Right cardiac atrium (tissue), 5 donors: ENCODE measurements around the gene PSMA3. TPM values are rescaled to one million over a fixed set of nuclear protein-coding genes. Genes with fewer than 3 reads are reported as not detected.
"Not testable (repeated sequence)": the region's sequence is repeated elsewhere in the genome, so short reads cannot be mapped to it uniquely, and the experiment has no call there.

Experiments
- ATAC-seq, 2 donors: fragments of 200-7000 bp; cut with Tn5 transposase; one replicate each; pipeline versions ENCODE4 v1.8.0 to v1.9.1; 2020; ENCODE audit warnings: moderate library complexity in 2 of 2, mild to moderate bottlenecking in 1 of 2
- DNase-seq, 3 donors: peaks; one replicate each; pipeline ENCODE4 v3.0.0-alpha.2; 2020
- H3K27ac ChIP-seq: one replicate; pipeline ENCODE4 v1.5.1; 2013; ENCODE audit warnings: mild to moderate bottlenecking, low read length, control low read depth, moderate library complexity
- H3K27me3 ChIP-seq: one replicate; pipeline ENCODE4 v1.6.1; 2013; ENCODE audit not compliant: control insufficient read depth, insufficient read depth
- H3K4me1 ChIP-seq: one replicate; pipeline ENCODE4 v1.6.1; 2013; ENCODE audit warnings: low read length; ENCODE audit not compliant: control insufficient read depth, insufficient read depth
- H3K4me3 ChIP-seq: one replicate; pipeline ENCODE4 v1.5.1; 2013; ENCODE audit warnings: low read length, control low read depth
- H3K9me3 ChIP-seq: one replicate; pipeline ENCODE4 v1.6.1; 2013; ENCODE audit warnings: low read length; ENCODE audit not compliant: control insufficient read depth
- WGBS: extraction: QIAGEN DNeasy Blood & Tissue Kit; methylation state at CpG from one replicate; pipeline ENCODE4 v1.1.7; 2013; 5-methylcytosine and 5-hydroxymethylcytosine counted together
- intact Hi-C, 4 donors: fragments of 100-400 bp; cut with DNase I; formaldehyde crosslinking; loops; one replicate each; pipeline versions ENCODE4 v1.11.0 to v1.14.0; 2022 to 2023
- polyA plus RNA-seq: library from polyadenylated mRNA; stranded (reverse); fragments of 200-250 nt; gene quantifications from one replicate; pipeline ENCODE4 v1.2.3, GENCODE V29; 2013
- total RNA-seq, 4 donors: library from RNA; stranded (reverse); fragmentation: NEBNext Ultra II Directional; extraction: Animal tissue kit (Norgen Biotek cat#: 25700); gene quantifications; one replicate each; pipeline ENCODE4 v1.2.1, GENCODE V29; 2021
- donor health status: healthy with polysubstance abuse.
- donor health status: DM: no; HTN: yes; CAD: no.
- donor health status: DM: no; HTN: no; CAD: no.
- donor health status: DM: no; HTN: yes; CAD: no; lungs with severe emphysema.
- donor health status: DM: yes; HTN: yes; CAD: no.

Gene PSMA3
- total and polyA plus RNA-seq, 5 donors: 112 to 159 (median 130) TPM

- Histone ChIP-seq H3K9me3 (no peaks in the 10 kb centered on the region), H3K27me3 (no peaks in the 10 kb centered on the region), H3K4me3 (no peak overlapping the region), H3K27ac (no peak overlapping the region), H3K4me1 (no peaks in the 10 kb centered on the region)
- DNase-seq (no peak), ATAC-seq (no peak)
- intact Hi-C loops: no loop called here
- WGBS: 96% methylated on average over 5 of the region's 5 CpGs
These were observed 17.4 kb upstream of the PSMA3 start for GRCh38 chr14:58227096-58227819.

- Histone ChIP-seq H3K4me1 (peaks cover 3% of the 10 kb centered on the region), H3K27me3 (no peaks in the 10 kb centered on the region), H3K27ac (peak overlapping the region; percentile 89), H3K4me3 (peak overlapping the region; percentile 97), H3K9me3 (no peaks in the 10 kb centered on the region)
- 22% methylated on average over 16 of the region's 16 CpGs for WGBS
- peak in 2 of 3 donors; percentile 55 to 58 for DNase-seq
- intact Hi-C loops: no loop called here
- peak; percentile 60 to 62 for ATAC-seq
These were observed 6.1 kb upstream of the PSMA3 start for GRCh38 chr14:58238252-58239243.

DNA sequence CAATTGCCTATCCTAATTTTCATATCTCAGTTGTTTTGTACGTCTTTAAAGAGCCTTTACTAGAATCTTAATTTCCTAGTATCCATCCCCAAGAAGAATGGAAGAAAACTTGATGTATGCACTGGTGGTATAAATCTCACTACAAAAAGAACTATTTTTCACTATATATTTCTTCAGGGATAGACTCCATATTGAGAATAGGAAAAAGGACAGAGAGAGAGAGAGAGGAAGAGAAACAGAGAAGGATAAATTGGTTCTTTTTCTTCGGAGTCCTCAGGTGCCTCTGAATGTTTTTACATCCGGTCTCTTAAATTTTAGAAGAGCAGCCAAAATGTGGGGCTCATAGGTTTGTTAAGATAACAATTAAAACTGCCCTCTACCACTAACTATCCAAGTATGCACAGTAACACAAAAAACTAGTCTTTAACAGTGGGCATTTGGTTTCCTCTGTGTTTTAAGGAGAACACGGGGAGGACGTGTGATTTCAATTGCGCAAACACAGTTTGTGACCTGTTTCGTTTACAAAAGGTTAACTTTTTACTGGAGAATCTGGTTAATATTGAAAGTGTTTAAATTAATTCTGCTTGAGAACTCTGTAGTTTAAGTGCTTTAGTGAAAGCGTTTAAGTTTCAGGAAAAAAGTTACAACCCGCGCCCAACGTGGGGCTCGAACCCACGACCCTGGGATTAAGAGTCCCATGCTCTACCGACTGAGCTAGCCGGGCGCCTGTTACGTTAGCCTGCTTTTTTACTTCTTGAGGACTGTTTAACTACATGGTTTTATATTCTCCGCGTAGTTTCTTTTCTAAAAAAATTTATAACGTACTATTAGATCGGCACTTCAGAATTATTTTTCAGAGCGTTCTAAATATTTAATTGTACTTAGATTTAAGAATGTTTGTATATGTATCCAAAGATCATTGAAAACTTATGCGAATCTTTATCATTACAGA is 5.1 kb upstream of the PSMA3 start:
- no peaks in the 10 kb centered on the region for H3K9me3 ChIP-seq
- ATAC-seq: peak; percentile 62 to 67
- peak overlapping the region; percentile 97 for H3K4me3 ChIP-seq
- intact Hi-C loops: loop anchor here in 2 of 4 donors (10.0 kb wide), 1 partner anchor 55 kb away; the partner anchor contains the start of gene ARID4A (in 2 of the 2)
- H3K27me3 ChIP-seq: no peaks in the 10 kb centered on the region
- peak; percentile 65 to 87 (median 83) for DNase-seq
- peak overlapping the region; percentile 89 for H3K27ac ChIP-seq
- peaks cover 3% of the 10 kb centered on the region for H3K4me1 ChIP-seq
- 2% methylated on average over 23 of the region's 23 CpGs for WGBS

- DNase-seq (peak in 1 of 3 donors; percentile 10), ATAC-seq (peak; percentile 46 to 49)
- under 1% methylated on average over 16 of the region's 16 CpGs for WGBS
- peak overlapping the region; percentile 84 for H3K4me3 ChIP-seq
- intact Hi-C loops: loop anchor here in 2 of 4 donors (10.0 kb wide), 1 partner anchor 51 kb away; the partner anchor contains the start of gene ARID4A (in 2 of the 2)
- H3K4me1 ChIP-seq: peaks cover 1% of the 10 kb centered on the region
- H3K27me3 ChIP-seq: no peaks in the 10 kb centered on the region
- peak overlapping the region; percentile 73 for H3K27ac ChIP-seq
- no peaks in the 10 kb centered on the region for H3K9me3 ChIP-seq
These were observed 670 bp upstream of the PSMA3 start for GRCh38 chr14:58243790-58244555.

DNA sequence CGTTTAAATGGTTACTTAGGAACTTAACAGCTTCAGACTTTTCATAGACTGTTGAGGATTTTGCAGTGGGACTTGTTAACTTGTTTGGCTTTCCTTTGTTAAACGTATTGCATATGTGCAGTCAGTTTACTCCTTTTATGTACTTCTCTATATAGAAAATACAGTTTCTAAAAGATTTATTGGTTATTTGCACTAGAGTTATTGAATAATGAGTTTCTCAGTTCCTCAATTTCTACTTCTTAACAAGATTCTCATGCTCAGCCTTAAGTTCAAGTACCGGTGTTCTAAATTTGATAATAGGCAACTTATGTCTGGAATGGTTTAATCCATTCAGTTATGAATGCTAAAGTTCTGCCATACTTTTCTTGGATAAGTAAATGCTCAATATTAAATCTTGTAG is 919 bp downstream of the PSMA3 start:
- DNase-seq (no peak), ATAC-seq (no peak)
- Histone ChIP-seq H3K4me1 (no peaks in the 10 kb centered on the region), H3K9me3 (no peaks in the 10 kb centered on the region), H3K27ac (no peak overlapping the region), H3K27me3 (no peaks in the 10 kb centered on the region), H3K4me3 (peak overlapping the region; percentile 84)
- 3% methylated on average over 3 of the region's 3 CpGs for WGBS
- intact Hi-C loops: loop anchor here in 2 of 4 donors (10.0 kb wide), 1 partner anchor 49 kb away; the partner anchor contains the start of gene ARID4A (in 2 of the 2)

DNA sequence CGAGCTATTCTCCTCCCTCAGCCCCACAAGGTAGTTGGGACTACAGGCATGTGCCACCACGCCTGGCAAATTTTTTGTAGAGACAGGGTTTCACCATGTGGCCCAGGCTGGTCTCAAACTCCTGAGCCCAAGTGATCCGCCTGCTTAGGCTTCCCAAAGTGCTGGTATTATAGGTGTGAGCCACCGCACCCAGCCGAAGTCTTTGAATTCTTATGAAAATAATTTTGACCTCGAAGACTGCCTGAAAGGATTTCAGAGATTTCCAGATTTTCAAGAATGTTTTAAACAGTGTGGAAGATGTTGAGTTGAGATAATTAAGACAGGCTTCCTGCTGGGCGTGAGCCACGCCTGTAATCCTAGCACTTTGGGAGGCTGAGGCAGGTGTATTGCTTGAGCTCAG is 5.0 kb downstream of the PSMA3 start:
- ATAC-seq: no peak
- intact Hi-C loops: loop anchor here in 2 of 4 donors (10.0 kb wide), 1 partner anchor 45 kb away; the partner anchor contains the start of gene ARID4A (in 2 of the 2)

DNA sequence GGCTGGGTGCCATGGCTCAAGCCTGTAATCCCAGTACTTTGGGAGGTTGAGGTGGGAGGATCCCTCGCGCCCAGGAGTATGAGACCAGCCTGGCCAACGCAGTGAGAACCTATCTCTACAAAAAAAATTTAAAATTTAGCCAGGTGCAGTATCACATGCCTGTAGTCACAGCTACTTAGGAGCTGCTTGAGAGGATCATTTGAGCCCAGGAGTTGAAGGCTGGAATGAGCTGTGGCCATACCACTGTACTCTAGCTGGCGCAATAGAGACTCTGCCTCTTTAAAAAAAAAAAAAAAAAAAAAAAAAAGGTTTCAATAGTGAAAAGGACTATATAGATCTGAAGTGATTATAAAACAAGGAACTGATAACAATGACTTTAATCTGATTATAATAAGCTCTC is 13.5 kb downstream of the PSMA3 start:
- WGBS: 98% methylated on average over 4 of the region's 4 CpGs
- Histone ChIP-seq H3K4me1 (no peaks in the 10 kb centered on the region), H3K9me3 (no peaks in the 10 kb centered on the region), H3K27me3 (no peaks in the 10 kb centered on the region), H3K27ac (no peak overlapping the region), H3K4me3 (no peak overlapping the region)
- intact Hi-C loops: no loop called here
- DNase-seq (no peak), ATAC-seq (peak in 1 of 2 donors; percentile 30)

More for the DNA sequence above, 5.0 kb downstream of the PSMA3 start:
- 91% methylated on average over 8 of the region's 8 CpGs for WGBS
- Histone ChIP-seq H3K27me3 (no peaks in the 10 kb centered on the region), H3K4me3 (no peak overlapping the region), H3K9me3 (no peaks in the 10 kb centered on the region), H3K27ac (no peak overlapping the region), H3K4me1 (no peaks in the 10 kb centered on the region)
- no peak for DNase-seq

DNA sequence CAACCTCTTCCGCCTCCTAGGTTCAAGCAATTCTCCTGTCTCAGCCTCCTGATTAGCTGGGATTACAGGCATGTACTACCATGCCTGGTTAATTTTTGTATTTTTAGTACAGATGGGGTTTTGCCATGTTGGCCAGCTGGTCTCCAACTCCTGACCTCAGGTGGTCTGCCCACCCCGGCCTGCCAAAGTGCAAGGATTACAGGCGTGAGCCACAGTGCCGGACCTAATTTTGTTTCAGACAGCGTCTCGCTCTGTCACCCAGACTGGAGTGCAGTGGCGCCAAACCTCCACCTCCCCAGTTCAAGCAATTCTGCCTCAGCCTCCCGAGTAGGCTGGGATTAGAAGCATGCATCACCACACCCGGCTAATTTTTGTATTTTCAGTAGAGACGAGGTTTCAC is 17.4 kb downstream of the PSMA3 start:
- H3K4me3 ChIP-seq, H3K27ac ChIP-seq, ATAC-seq, H3K27me3 ChIP-seq, H3K9me3 ChIP-seq, DNase-seq, intact Hi-C loops, H3K4me1 ChIP-seq: not testable (repeated sequence)
- 96% methylated on average over 10 of the region's 10 CpGs for WGBS

- H3K4me1 ChIP-seq: no peaks in the 10 kb centered on the region
- H3K4me3 ChIP-seq: no peak overlapping the region
- intact Hi-C loops: no loop called here
- DNase-seq: no peak
- H3K27ac ChIP-seq: no peak overlapping the region
- ATAC-seq: no peak
- no peaks in the 10 kb centered on the region for H3K27me3 ChIP-seq
- no peaks in the 10 kb centered on the region for H3K9me3 ChIP-seq
These were observed 20.8 kb downstream of the PSMA3 start for GRCh38 chr14:58265401-58265800.
